Measurements from ENCODE around the gene SMPDL3B.

Gene SMPDL3B

DNA sequence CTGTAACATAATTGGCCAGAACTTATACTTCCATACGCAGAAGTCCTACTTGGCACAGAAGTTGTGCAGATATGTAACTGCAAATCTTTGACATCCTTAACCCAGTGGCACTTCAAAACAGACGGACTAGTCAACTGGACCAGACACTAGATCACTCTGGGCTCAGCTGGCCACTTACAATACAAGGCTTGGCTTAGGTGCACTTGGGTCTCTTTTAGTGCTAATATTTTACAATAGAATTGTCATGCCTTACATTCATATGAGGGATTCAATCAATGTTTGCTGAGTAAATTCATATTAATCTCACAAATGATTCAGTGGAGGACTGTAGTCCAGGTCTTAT, 45.0 kb downstream of the SMPDL3B start:
- Histone ChIP-seq H3K9me2 (ENCODE audit: low read depth, low read length) (no peaks in the 10 kb centered on the region), H4K20me1 (ENCODE audit: insufficient read depth, low read length) (no peaks in the 10 kb centered on the region), H3K4me1 (ENCODE audit: insufficient read depth, low read length, severe bottlenecking) (no peaks in the 10 kb centered on the region), H3K9me3 (ENCODE audit: low read length) (no peaks in the 10 kb centered on the region), H3K9ac (ENCODE audit: low read length) (no peak overlapping the region), H3K27me3 (ENCODE audit: insufficient read depth, low read length) (no peaks in the 10 kb centered on the region), H2AFZ (ENCODE audit: low read length) (no peak overlapping the region), H3K4me3 (ENCODE audit: low read depth, low read length, poor library complexity, severe bottlenecking) (no peak overlapping the region), H3K4me2 (ENCODE audit: low read length) (no peak overlapping the region), H3K79me2 (ENCODE audit: insufficient read depth, low read length) (no peaks in the 10 kb centered on the region), H3K27ac (ENCODE audit: low read depth, low read length, poor library complexity, severe bottlenecking) (no peak overlapping the region), H3F3A (ENCODE audit: insufficient read depth, low read length) (no peaks in the 10 kb centered on the region), H3K36me3 (ENCODE audit: insufficient read depth, low read length) (peaks cover 6% of the 10 kb centered on the region; the same call in 1 of the 2 replicates)
- no peak for TF ChIP-seq EZH2 (IDR thresholded peaks at IDR 0.05; ENCODE audit: borderline replicate concordance, low read length)
- TF ChIP-seq, protein P1, sequence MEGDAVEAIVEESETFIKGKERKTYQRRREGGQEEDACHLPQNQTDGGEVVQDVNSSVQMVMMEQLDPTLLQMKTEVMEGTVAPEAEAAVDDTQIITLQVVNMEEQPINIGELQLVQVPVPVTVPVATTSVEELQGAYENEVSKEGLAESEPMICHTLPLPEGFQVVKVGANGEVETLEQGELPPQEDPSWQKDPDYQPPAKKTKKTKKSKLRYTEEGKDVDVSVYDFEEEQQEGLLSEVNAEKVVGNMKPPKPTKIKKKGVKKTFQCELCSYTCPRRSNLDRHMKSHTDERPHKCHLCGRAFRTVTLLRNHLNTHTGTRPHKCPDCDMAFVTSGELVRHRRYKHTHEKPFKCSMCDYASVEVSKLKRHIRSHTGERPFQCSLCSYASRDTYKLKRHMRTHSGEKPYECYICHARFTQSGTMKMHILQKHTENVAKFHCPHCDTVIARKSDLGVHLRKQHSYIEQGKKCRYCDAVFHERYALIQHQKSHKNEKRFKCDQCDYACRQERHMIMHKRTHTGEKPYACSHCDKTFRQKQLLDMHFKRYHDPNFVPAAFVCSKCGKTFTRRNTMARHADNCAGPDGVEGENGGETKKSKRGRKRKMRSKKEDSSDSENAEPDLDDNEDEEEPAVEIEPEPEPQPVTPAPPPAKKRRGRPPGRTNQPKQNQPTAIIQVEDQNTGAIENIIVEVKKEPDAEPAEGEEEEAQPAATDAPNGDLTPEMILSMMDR (IDR thresholded peaks at IDR 0.05; ENCODE audit: low read length), result no peak; the same call in 1 of the 2 replicates

DNA sequence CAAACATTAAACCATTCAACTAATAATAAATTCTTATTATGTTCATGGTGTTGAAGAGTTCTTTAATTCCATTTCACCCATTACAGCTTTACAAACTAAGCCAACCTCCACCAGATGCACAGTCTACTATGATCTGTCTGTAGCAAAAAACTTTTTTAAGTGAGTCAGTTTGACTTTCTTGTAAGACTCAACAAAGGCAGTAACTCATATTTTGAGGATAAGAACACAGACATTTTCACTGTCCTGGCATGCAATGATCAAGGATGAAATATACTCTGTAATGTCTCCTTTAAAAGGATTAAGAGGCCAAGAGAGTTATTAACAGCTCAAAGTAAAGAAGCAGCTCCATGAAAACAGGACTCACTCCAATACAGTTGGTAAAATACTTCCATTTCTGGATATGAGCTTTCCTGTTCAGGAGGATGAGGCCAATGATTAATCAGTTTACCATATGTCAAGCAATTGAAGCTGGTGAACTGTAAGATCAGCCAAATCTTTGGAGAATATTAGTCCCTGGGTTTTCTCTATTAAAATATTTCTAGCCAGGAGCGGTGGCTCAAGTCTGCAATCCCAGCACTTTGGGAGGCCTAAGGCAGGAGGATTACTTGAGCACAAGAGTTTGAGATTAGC, 45.5 kb downstream of the SMPDL3B start:
- no peaks in the 10 kb centered on the region for H3K9me2 ChIP-seq (ENCODE audit: low read depth, low read length)
- no peak overlapping the region for H3K4me3 ChIP-seq (ENCODE audit: low read depth, low read length, poor library complexity, severe bottlenecking)
- no peaks in the 10 kb centered on the region for H4K20me1 ChIP-seq (ENCODE audit: insufficient read depth, low read length)
- H2AFZ ChIP-seq (ENCODE audit: low read length), result no peak overlapping the region
- TF ChIP-seq EZH2 (IDR thresholded peaks at IDR 0.05; ENCODE audit: borderline replicate concordance, low read length), result no peak
- TF ChIP-seq, protein P1 (IDR thresholded peaks at IDR 0.05; ENCODE audit: low read length), result no peak
- no peak overlapping the region for H3K27ac ChIP-seq (ENCODE audit: low read depth, low read length, poor library complexity, severe bottlenecking)
- no peaks in the 10 kb centered on the region for H3K79me2 ChIP-seq (ENCODE audit: insufficient read depth, low read length)
- no peaks in the 10 kb centered on the region for H3K27me3 ChIP-seq (ENCODE audit: insufficient read depth, low read length)
- H3K9me3 ChIP-seq (ENCODE audit: low read length), result no peaks in the 10 kb centered on the region
- no peaks in the 10 kb centered on the region for H3F3A ChIP-seq (ENCODE audit: insufficient read depth, low read length)
- H3K4me1 ChIP-seq (ENCODE audit: insufficient read depth, low read length, severe bottlenecking), result no peaks in the 10 kb centered on the region
- no peak overlapping the region for H3K4me2 ChIP-seq (ENCODE audit: low read length)
- H3K9ac ChIP-seq (ENCODE audit: low read length), result no peak overlapping the region
- H3K36me3 ChIP-seq (ENCODE audit: insufficient read depth, low read length), result peaks cover 9% of the 10 kb centered on the region; the same call in 1 of the 2 replicates

DNA sequence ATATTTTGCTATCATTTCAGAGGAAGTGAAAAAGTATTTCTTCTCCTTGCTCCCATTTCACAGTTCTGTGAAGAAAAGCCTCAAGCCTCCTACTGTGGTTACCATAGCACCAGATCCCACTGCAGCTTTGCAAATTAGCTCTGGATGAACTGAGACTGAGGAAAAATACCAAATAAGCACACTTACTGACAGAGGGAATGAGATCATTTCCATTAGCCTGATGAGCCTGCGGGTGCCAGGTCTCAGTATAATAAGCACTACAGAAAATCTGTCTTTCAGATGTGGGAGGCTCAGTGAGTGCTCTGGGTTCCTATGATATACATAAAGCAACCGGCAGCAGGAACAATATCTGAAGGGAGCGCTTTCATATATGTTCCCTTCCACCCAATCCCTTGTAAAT, 46.3 kb downstream of the SMPDL3B start:
- no peaks in the 10 kb centered on the region for H3F3A ChIP-seq (ENCODE audit: insufficient read depth, low read length)
- no peaks in the 10 kb centered on the region for H3K27me3 ChIP-seq (ENCODE audit: insufficient read depth, low read length)
- H4K20me1 ChIP-seq (ENCODE audit: insufficient read depth, low read length), result no peaks in the 10 kb centered on the region
- H3K4me3 ChIP-seq (ENCODE audit: low read depth, low read length, poor library complexity, severe bottlenecking), result no peak overlapping the region
- H3K9me2 ChIP-seq (ENCODE audit: low read depth, low read length), result no peaks in the 10 kb centered on the region
- no peak overlapping the region for H3K9ac ChIP-seq (ENCODE audit: low read length)
- H3K9me3 ChIP-seq (ENCODE audit: low read length), result no peaks in the 10 kb centered on the region
- no peak overlapping the region for H3K27ac ChIP-seq (ENCODE audit: low read depth, low read length, poor library complexity, severe bottlenecking)
- H3K79me2 ChIP-seq (ENCODE audit: insufficient read depth, low read length), result no peaks in the 10 kb centered on the region
- no peak overlapping the region for H3K4me2 ChIP-seq (ENCODE audit: low read length)
- H3K4me1 ChIP-seq (ENCODE audit: insufficient read depth, low read length, severe bottlenecking), result no peaks in the 10 kb centered on the region
- no peak overlapping the region for H2AFZ ChIP-seq (ENCODE audit: low read length)
- peaks cover 13% of the 10 kb centered on the region; the same call in 1 of the 2 replicates for H3K36me3 ChIP-seq (ENCODE audit: insufficient read depth, low read length)
- TF ChIP-seq EZH2 (IDR thresholded peaks at IDR 0.05; ENCODE audit: borderline replicate concordance, low read length), result no peak
- TF ChIP-seq, protein P1 (IDR thresholded peaks at IDR 0.05; ENCODE audit: low read length), result no peak

Data from OCI-LY1 (cell line).